Keratinocyte (primary cell): ENCODE data around the gene CEP120.

Experiments
- CTCF ChIP-seq, 3 experiments: IDR thresholded peaks in 1 of 3; conservative IDR thresholded peaks in 1 of 3; optimal IDR thresholded peaks in 1 of 3; 2 replicates in 2 of 3; 3 replicates in 1 of 3; pipeline versions ENCODE3 to v1.5.1; 2011; ENCODE audit warnings: low read length in 3 of 3, mild to moderate bottlenecking in 3 of 3, moderate library complexity in 2 of 3, control low read depth in 1 of 3, inconsistent platforms in 1 of 3; ENCODE audit not compliant: insufficient read depth in 2 of 3; ENCODE audit errors: extremely low read depth in 1 of 3
- EZH2 ChIP-seq: IDR thresholded peaks from one replicate; pipeline ENCODE4 v1.6.1; 2012; ENCODE audit warnings: inconsistent platforms, mild to moderate bottlenecking, low read length, moderate library complexity

GRCh38 chr5:123450114-123450513, 26.9 kb upstream of the CEP120 start:
- no peak for TF ChIP-seq EZH2
- TF ChIP-seq CTCF (optimal IDR thresholded peaks at IDR 0.05 in 1 of 3, IDR thresholded peaks at IDR 0.05 in 1 of 3, conservative IDR thresholded peaks at IDR 0.05 in 1 of 3; ENCODE audit: extremely low read depth in 1 of 3, insufficient read depth in 2 of 3, low read length in 3 of 3) = no peak
